HepG2 (cell line): ENCODE data around the gene ZNF274.

Source experiments
- CREB1 ChIP-seq, 2 experiments: fragments of 450-650 bp in 1 of 2; IDR thresholded peaks; 2 replicates each; pipeline ENCODE4 v1.6.1; 2016 to 2017; ENCODE audit warnings: control low read depth in 1 of 2, mild to moderate bottlenecking in 1 of 2, missing compliant biosample characterization in 1 of 2, missing genetic modification characterization in 1 of 2
- CTCF ChIP-seq: sonication (generic); formaldehyde crosslinking; IDR thresholded peaks from 2 replicates; pipeline ENCODE4 v1.5.0; 2020; ENCODE audit warnings: mild to moderate bottlenecking, missing genetic modification reagents, moderate library complexity
- MLX ChIP-seq: IDR thresholded peaks from 2 replicates; pipeline ENCODE4 v1.6.1; 2016
- POLR2AphosphoS5 ChIP-seq: IDR thresholded peaks from 2 replicates; pipeline ENCODE4 v1.6.1; 2012; ENCODE audit warnings: low read depth, low read length
- REL ChIP-seq: sonication (generic); formaldehyde crosslinking; conservative IDR thresholded peaks from 2 replicates; pipeline ENCODE4 v1.8.0; 2022; ENCODE audit warnings: mild to moderate bottlenecking, missing genetic modification reagents, moderate library complexity
- RFX3 ChIP-seq: IDR thresholded peaks from 2 replicates; pipeline ENCODE4 v1.6.1; 2016; ENCODE audit warnings: missing biosample characterization, missing genetic modification reagents
- RFXANK ChIP-seq: IDR thresholded peaks from 2 replicates; pipeline ENCODE4 v1.6.1; 2016
- SOX6 ChIP-seq, 2 experiments: fragments of 450-650 bp in 1 of 2; sonication (generic) in 1 of 2; formaldehyde crosslinking in 1 of 2; IDR thresholded peaks; 2 replicates each; pipeline versions ENCODE4 v1.4.0 to v1.6.1; 2017 to 2020; ENCODE audit warnings: antibody characterized with exemption in 1 of 2, mild to moderate bottlenecking in 1 of 2, missing genetic modification reagents in 1 of 2
- ZBTB7A ChIP-seq: sonication (generic); formaldehyde crosslinking; IDR thresholded peaks from 2 replicates; pipeline ENCODE4 v1.8.0; 2022; ENCODE audit warnings: mild to moderate bottlenecking, missing genetic modification reagents
- ZNF263 ChIP-seq: sonication (generic); formaldehyde crosslinking; IDR thresholded peaks from 2 replicates; pipeline ENCODE4 v1.4.0; 2020; ENCODE audit warnings: missing genetic modification reagents
- ZNF891 ChIP-seq: sonication (generic); formaldehyde crosslinking; IDR thresholded peaks from 2 replicates; pipeline ENCODE4 v1.5.0; 2020; ENCODE audit warnings: mild to moderate bottlenecking, missing genetic modification reagents
- TF ChIP-seq, protein P1 (sequence below): sonication (generic); formaldehyde crosslinking; conservative IDR thresholded peaks from 2 replicates; pipeline ENCODE4 v1.4.0; 2020; ENCODE audit warnings: missing genetic modification reagents

GRCh38 chr19:58237324-58237723, 54.5 kb downstream of the ZNF274 start:
- TF ChIP-seq CREB1 (IDR thresholded peaks at IDR 0.05): no peak
- no peak for TF ChIP-seq CREB1 (CRISPR knock-in tag; IDR thresholded peaks at IDR 0.05)
- TF ChIP-seq ZBTB7A (CRISPR knock-in tag): no peak
- TF ChIP-seq CTCF (CRISPR knock-in tag): no peak
- TF ChIP-seq RFXANK: no peak
- no peak for TF ChIP-seq REL (CRISPR knock-in tag)
- TF ChIP-seq RFX3 (CRISPR knock-in tag): no peak
- TF ChIP-seq MLX (CRISPR knock-in tag): no peak
- TF ChIP-seq, protein P1, sequence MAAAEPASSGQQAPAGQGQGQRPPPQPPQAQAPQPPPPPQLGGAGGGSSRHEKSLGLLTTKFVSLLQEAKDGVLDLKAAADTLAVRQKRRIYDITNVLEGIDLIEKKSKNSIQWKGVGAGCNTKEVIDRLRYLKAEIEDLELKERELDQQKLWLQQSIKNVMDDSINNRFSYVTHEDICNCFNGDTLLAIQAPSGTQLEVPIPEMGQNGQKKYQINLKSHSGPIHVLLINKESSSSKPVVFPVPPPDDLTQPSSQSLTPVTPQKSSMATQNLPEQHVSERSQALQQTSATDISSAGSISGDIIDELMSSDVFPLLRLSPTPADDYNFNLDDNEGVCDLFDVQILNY (CRISPR knock-in tag): no peak
- TF ChIP-seq ZNF891 (CRISPR knock-in tag): no peak
- no peak for TF ChIP-seq POLR2AphosphoS5
- no peak for TF ChIP-seq SOX6 (IDR thresholded peaks at IDR 0.05)
- no peak for TF ChIP-seq SOX6 (CRISPR knock-in tag; IDR thresholded peaks at IDR 0.05)
- TF ChIP-seq ZNF263 (CRISPR knock-in tag): no peak
